IPS-NIHi7 (cell line): Measurements from ENCODE around the gene COL6A5.
A peak's percentile ranks its signal among the peaks of the same experiment; 100 is the strongest.
"Not testable (repeated sequence)": the region's sequence is repeated elsewhere in the genome, so short reads cannot be mapped to it uniquely, and the experiment has no call there.

Experiments
- DNase-seq: peaks from one replicate; pipeline ENCODE4 v3.0.0; 2012; ENCODE audit warnings: mixed read lengths; ENCODE audit errors: extremely low spot score

COL6A5 gene

DNA sequence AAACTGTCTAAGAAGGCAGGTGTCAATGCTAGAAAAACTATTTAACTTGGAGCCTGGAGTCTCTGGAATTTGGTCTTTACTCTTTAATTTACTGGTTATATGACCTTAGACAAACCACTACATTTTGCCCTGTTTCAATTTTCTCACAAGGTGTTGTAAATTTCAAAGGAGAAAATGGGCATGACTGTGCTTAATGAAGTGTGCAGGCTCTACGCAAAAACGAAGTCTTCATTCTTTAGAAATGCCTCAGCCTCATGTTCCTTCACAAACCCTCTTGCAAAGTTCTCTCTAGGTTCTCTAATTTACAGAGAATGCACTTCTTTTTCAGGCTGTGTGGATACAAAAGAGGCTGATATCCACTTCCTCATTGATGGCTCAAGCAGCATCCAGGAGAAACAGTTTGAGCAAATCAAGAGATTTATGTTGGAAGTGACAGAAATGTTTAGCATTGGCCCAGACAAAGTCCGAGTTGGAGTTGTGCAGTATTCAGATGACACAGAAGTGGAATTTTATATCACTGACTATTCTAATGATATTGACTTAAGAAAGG lies 39.1 kb downstream of the COL6A5 start:
- no peak for DNase-seq

DNA sequence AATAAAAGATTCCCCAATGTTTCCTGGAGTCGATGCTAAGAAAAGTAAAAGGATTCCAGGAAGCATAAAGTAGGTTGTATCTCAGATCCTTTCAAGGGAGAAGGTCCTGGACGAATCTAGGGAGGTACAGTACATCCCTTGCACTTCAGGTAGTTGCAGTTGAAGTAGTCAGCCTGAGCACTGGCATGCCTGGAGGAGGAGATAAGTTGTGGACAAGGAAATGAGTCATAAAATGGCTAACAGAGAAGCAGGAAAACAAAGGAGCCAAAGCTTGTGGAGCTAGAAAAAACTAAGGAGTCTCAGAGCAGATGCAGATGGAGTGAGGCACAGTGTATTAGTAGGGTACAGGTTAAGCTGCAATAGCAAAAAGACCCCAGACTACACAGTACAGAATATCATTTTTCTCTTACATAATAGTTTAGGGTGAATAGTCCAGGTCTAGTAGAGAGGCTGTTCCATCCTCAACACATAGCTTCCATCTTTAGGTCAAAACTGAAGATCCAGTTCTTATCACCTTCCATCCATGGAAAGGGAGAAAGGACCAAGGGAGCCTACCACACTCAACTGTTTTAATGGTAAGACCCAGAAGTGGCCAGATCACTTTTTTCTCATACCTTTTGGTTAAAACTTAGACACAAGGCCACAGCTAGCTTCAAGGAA lies 41.3 kb downstream of the COL6A5 start:
- no peak for DNase-seq

DNA sequence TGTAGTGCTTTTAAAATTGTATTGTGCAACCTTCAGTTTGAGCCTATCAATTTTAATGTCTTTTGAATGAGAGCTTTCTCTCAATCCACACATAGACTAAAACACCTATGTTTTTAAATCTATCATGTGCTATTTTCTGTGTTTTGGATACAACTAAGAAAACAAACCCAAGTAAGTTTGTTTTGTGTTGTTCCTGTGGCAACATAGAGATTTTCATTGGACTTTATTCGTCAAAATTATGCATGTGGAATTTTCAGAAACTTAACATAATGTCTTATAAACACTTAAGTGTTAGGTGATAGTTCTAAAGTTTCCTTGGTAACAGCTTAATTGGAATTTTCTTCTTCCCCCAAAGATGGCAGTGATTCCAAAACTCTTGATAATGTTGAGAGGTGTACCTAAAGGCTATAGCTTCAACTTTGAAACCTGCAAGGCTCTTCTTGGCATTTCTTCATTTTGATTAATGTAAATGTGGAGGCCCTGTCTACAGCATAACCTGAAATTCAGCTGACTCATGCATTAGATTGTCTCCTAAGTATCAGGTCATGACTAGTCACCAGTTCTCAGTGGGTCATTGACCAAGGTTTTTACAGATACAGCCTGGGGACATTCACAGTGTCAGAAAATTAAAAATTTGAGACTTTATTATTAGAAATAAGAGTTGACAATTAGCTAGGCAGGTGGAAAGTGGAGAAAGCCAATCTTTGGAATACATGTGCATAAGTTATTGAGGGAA lies 44.4 kb downstream of the COL6A5 start:
- DNase-seq: no peak

DNA sequence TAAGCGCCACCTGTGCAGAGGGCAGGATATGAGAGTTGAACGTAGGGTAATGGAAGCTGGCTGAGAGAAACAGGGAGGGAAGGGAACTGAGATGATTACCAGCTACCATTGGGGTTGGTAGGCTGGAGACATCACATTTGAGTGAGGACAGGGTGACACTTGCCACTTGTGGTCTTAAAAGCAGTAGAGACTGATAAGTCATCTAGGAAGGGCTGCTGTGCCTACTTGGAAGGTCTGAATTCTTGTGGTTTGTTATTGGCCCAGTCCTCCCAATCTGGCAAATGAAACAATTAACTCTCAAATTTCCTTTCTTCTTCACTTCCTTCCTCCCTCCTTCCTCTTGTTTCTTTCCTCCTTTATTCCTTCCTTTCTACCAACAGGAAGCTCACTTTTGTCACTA lies 46.8 kb downstream of the COL6A5 start:
- DNase-seq: no peak

DNA sequence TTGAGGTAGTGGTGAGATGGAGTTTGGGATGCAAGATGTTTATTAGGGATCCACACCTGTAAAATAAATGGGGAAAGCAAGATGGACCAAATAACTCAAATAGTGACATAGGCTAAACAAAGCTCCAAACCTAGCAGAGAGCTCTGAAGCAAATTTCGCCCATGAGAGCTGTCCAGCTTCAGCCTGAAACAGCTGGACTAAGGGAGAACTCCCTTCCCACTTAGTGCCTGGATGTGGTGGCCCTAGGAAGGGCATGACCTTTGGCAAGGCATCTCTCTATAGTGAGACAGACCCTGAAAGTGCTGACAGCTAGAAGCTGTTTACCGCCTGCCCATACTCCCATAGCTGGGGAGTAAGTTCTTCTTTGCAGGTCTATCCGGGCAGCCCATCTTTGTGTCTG lies 48.1 kb downstream of the COL6A5 start:
- DNase-seq: no peak

DNA sequence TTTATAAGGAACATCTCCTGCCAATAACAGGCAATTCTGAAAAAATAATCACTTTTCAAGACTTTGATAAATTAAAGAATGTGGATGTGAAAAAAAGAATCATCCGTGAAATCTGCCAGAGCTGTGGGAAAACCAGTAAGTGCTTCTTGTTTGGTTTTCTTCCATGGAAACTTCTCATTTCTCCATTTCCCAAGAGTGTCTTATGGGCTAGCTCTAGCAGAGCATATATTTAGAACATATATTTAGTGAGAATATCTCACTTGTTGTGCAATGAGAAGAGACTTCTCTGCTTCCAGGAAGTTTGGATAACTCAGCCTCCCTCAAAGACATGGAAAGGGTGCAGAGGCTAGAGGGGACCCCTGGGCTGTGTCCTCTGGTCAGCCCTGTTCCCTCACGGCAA lies 49.9 kb downstream of the COL6A5 start:
- no peak for DNase-seq

DNA sequence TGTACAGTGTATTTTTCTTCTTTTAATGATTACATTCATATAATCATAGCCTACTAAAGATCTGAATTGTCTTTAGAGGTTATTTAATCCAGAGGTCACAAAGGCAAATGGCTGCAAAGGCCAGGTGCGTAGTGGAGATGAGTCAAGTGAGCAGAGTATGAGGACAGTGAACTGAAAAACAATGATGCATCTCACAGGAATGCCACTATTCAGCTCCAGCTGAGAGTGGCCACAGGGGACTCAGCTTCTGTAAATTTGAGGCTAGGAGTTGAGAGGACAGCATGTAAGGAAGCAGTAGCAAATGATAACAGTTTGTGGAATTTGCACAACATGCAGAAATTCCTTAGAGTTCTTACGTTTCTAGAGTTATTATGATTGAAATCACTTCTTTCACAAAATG lies 50.4 kb downstream of the COL6A5 start:
- DNase-seq: peak; percentile 68

DNA sequence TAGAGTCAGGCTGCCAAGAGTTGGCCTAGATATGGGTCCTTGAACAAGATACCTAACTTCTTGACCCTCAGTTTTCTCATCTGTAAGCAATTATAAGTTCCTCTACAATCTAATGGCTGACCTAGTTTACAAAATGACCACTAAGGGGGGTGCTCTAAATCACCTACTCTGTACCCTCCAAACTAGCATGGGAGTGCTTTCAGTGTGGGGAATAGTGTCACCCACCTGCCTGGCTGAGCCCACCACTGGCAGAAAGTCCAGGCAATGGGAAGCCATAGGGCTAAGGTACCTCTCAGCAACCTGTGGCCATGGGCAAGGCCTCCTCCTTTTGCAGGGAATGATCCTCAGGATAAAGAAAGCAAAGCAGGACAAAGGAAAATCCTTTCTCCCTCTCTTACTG lies 58.9 kb downstream of the COL6A5 start:
- DNase-seq: no peak

DNA sequence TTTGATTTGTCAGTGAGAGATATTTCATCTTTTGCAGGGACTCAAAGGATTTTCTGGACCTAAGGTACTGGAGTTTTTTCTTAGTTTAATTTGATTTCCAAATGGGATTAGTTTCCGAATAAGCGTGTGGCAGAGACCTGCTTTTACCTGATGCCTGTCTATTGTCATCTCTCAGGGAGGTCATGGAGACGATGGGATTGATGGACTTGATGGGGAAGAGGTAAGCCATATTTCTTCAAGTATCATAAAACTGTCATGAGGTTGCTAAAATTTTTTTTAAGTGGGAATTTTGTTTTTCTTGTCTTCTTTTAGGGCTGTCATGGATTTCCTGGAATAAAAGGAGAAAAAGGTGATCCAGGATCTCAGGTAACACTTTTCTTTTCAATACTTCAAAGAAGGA lies 60.5 kb downstream of the COL6A5 start:
- DNase-seq: no peak

DNA sequence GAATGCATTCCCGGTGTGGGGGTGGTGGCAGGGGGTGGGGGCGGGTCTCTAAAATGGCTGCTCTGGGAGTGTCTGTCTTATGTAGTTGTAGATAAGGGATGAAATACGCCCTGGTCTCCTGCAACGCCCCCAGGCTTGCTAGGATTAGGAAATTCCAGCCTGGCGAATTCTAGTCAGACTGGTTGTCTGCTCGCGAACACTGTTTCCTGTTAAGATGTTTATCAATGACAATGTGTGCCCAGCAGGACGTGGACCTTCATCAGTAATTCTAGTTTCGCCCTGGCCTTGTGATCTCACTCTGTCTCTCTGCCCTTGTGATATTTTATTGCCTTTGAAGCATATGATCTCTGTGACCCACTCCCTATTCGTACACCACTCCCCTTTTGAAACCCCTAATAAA lies 62.8 kb downstream of the COL6A5 start:
- DNase-seq: not testable (repeated sequence)

DNA sequence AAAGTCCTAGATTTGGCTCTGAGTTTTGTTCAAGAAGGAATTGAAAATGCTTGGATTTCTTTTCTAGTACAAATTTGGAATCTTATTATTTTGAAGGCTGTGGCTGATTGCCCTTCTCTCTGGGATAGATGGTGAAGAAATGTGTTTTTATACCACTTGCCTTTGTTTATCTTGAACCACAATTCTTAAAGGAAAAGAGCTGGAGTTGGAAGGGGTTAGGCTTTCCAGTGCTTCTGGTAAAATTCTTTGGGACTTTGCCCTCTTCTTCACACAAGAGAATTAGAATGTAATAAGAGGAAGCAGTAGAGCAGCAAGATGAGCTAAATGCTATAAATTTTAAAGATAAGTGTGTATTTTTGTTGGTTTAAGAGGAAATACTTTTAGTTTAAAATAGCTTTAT lies 65.8 kb downstream of the COL6A5 start:
- no peak for DNase-seq

DNA sequence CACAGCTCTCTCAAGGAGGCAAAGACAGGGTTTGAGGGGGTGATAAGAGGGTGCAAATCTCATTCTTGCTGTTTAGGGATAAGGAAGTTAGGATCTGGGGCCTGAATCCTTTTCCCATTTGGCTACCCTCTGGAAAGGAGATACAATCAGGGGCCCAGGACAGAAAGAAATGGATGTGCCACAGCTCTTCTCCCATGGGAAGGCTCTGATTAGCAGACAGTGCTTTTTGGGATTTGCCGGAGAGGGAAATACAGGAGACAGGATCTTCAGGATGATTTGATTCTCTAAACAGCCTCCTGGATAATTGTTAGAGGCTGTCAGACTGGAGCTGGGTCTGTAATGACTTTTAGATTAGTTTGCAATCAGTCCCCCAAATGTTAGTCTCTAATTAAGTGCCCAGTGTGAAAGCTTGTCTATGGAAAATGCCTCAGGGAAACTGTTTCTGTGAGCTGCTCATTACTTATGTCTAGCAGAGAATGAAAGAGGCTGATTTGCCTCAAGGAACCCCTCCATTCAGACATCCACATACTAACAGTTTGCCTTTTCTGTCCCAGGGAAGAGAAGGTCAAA lies 67.6 kb downstream of the COL6A5 start:
- no peak for DNase-seq

DNA sequence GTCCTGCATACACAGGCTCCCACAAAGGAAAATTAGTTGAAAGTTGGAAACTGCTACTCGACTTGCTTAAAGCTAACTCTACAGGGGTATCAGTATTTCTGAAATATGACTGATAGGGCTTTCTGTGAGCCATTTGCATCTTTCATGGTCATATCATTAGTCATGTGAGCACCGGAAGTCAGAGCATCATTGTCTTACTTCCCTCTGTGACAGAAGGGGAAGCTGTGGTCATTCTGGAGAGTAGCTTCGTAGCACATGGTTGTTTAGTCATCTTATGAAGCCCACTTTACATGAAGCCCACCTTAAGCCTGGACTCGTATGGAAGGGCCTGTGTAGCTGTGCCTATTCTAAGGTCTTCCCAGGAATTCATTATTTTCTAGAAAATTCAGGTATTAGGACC lies 69.0 kb downstream of the COL6A5 start:
- no peak for DNase-seq

DNA sequence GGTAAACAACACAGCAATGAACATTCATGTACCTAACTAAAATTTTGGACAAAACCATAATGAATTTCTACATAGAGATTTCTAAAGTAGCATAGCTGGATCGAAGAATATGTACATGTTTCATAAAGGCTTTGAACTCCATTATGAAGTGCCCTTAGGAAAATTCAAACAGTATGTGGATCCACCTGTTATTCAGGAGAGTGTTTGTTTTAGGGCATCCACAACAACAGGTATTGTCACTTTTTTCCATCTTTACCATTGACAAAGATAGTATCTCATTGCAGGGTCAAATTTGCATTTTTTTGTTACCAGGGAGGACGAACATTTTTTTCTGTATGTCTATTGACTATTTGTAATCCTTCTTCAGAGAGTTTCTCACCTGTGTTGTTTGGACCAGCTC lies 75.0 kb downstream of the COL6A5 start:
- DNase-seq: no peak

DNA sequence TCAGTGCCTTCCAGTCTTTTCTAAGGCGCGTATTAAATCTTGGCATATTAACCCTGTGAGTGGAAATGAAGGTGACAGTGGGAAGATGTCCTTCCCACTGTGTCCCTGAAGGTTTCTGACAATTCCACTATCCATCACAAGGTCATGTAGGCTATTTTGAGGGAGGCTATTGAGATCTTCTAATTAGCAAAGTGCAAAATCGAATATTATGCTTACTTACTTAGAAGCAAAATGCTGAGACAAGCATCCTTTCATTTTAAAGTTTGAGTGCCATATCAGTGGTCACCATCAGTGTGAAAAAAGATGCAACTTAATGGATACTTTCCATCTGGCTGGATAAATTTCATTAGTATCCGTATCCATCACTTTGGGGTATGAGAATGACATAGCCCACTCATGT lies 77.6 kb downstream of the COL6A5 start:
- no peak for DNase-seq

DNA sequence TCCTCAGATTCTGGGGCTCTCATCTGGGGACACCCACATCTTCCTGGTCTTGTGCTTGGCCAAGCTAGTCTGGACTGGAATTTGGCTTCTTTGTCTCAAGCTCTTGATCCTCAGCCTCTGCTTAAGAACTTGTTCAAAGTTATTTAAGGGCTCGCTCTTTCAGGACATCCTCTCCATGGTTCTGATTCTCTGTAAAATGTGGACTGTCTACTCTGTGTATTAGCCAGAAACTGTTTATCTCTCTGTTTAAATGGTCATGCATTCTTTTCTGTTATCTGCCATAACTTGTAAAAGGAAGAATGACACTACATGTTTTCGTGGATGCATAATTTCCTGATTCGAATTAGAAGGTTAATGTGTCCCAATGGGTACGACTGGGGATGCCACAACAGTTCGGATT lies 79.4 kb downstream of the COL6A5 start:
- DNase-seq: no peak

DNA sequence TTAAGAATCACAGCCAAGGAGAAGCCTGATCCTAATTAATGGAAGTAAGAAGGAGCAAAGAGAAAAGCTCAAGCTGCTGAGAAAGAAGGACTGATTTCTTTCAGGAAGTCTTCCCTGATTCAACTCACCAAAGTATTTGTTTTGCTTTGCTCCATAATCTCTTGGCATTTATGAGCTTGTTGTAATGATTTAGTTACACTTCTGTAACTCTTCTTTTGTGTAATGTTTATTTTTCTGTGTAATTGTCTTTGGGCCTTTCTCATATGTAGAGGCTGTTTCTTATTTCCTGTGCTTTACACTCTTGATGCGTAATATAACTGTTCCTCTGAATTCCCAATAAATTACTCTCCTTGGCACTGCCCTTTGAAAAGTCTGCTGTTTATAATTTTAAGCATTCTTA lies 80.0 kb downstream of the COL6A5 start:
- DNase-seq: no peak

DNA sequence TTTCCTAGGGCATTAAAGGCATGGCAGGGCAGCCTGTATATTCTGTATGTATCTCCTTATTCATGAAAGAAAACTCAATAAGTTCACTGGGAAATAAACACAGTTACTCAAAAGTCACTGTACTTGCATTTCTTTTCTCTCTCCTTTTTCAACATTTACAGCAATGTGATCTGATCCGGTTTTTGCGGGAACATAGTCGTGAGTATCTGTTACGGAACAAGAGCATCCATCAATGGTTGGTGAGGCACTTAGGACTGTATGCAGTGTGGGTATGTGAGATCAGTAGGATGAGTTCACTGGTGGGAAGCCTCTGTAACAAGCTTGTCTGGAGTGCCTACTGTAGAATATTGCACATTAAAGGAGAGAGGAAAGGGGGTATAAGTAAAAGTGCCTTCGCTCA lies 80.7 kb downstream of the COL6A5 start:
- no peak for DNase-seq

DNA sequence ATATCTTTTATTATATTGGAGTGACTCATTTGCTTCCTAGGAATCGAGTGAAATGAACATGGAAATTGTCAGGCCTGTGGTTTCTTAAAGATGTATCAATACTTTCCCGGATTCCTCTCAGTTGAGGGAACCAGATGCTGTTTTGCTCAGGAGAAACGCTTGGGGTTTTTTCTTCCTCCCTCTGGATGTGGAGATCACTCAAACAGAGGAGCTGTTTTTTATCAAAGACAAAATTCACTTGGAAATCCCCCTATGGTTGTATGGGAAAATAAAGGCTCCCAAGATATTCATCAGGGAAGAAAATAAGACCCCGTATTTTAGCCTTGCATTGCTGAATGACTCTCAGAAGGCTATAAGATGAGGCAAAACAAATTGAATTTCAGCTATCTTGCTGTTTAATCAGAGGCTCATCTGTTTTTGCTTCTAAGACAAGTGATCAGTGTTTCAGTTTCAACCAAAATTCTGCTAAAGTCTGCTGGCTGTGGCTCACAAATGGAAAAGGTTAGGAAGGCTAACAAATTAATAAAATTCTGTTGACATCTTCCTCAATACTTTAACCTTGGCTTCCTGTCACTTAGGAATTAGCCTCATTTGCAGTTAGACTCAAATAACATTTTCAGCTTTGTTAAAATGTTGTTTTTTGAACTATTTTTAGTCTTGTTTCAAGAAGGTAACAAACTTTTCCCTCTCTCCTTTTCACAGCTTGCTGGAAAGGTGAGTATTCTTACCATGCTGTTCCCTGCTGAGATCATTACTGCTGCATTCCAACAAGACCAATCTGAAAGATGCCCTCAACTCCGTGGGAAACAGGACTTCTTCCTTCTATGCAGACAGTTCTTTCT lies 83.6 kb downstream of the COL6A5 start:
- DNase-seq: peak; percentile 17

DNA sequence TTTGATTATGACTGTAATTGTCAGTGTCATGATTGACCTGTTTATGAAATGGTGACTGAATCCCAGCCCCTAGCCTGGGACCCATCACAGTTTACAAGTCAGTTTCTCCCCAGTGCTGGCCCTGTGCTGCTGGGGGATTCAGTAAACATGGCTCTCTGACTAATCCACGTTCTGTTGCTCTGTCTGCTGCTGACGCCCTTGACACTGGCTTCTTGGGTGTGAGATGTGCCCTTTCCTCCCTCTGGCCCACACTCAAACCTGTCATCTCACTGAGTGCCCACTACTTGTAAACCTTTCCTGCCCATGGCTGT lies 84.2 kb downstream of the COL6A5 start:
- peak; percentile 20 for DNase-seq

DNA sequence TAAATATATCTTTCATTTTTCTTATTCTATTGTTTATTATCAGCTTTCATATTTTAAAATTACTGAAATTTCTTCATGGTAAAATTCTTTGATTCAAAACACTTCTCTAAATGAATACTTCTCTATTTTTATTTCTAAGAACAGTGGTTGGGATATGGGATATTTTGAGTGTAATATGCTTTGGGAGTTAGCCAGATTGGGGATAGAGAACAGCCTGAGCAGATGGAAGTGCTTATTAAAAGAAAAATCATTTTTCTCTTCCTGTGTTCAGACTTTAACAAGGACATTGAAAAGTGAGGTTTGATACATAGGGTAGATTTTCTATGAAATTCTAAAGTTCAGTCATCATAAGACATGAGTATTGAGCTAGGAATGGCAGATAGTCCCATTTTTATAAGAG lies 84.8 kb downstream of the COL6A5 start:
- no peak for DNase-seq

DNA sequence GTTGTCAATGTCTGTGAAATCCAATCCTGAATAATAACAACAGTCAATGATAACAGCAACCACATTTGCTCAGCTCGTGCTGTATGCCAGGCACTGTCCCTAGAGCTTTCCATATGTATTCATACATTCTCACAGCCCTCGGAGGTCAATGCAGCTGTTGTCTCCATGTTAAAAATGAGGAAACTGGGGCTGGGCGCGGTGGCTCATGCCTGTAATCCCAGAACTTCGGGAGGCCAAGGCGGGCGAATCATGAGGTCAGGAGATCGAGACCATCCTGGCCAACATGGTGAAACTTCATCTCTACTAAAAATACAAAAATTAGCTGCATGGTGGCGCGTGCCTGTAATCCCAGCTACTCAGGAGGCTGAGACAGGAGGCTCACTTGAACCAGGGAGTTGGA lies 86.6 kb downstream of the COL6A5 start:
- DNase-seq: not testable (repeated sequence)
